Adrenal gland (tissue), 5 donors: ENCODE results near the gene ITGB4.

Experiments
- POLR2A ChIP-seq, 2 donors: fragments of 450-650 bp; IDR thresholded peaks; one replicate each; pipeline ENCODE4 v1.6.1; 2017; ENCODE audit warnings: antibody characterized with exemption in 2 of 2, mild to moderate bottlenecking in 2 of 2, moderate library complexity in 1 of 2
- TF ChIP-seq, protein P1 (sequence below), 6 experiments: fragments of 450-650 bp in 4 of 6; fragments of 200-600 bp in 2 of 6; sonication (generic) in 1 of 6; IDR thresholded peaks; 1 replicate in 5 of 6; 2 replicates in 1 of 6; pipeline versions ENCODE4 v1.5.1 to v1.8.0; 2016 to 2021; ENCODE audit warnings: antibody characterized with exemption in 6 of 6, mild to moderate bottlenecking in 2 of 6, moderate library complexity in 1 of 6
- donor health status: DM: no; HTN: no; CAD: no.

DNA sequence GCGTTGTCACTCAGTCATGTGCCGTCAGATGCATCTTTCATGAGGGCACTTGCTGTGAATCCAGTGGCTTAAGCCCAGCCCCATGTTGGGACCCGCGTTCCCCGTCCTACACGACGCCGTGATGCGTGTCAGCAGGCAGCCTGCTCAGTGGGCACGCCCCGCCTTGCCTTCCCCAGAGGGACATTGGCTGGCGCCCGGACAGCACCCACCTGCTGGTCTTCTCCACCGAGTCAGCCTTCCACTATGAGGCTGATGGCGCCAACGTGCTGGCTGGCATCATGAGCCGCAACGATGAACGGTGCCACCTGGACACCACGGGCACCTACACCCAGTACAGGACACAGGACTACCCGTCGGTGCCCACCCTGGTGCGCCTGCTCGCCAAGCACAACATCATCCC lies 8.8 kb downstream of the ITGB4 start:
- TF ChIP-seq, protein P1, sequence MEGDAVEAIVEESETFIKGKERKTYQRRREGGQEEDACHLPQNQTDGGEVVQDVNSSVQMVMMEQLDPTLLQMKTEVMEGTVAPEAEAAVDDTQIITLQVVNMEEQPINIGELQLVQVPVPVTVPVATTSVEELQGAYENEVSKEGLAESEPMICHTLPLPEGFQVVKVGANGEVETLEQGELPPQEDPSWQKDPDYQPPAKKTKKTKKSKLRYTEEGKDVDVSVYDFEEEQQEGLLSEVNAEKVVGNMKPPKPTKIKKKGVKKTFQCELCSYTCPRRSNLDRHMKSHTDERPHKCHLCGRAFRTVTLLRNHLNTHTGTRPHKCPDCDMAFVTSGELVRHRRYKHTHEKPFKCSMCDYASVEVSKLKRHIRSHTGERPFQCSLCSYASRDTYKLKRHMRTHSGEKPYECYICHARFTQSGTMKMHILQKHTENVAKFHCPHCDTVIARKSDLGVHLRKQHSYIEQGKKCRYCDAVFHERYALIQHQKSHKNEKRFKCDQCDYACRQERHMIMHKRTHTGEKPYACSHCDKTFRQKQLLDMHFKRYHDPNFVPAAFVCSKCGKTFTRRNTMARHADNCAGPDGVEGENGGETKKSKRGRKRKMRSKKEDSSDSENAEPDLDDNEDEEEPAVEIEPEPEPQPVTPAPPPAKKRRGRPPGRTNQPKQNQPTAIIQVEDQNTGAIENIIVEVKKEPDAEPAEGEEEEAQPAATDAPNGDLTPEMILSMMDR (IDR thresholded peaks at IDR 0.05): no peak
- TF ChIP-seq POLR2A (IDR thresholded peaks at IDR 0.05): no peak
